ENCODE data around the gene CFAP46. TPM values are rescaled to one million over a fixed set of nuclear protein-coding genes. Genes with fewer than 3 reads are reported as not detected.

The CFAP46 gene
- total and polyA plus RNA-seq, 9 of the 15 experiments (the other 6 are each of a cell fraction or from before 2014, with no cell fraction given) = not detected

- in situ Hi-C loops (cut with MboI) = no loop called here
- FAIRE-seq = no peak
- peaks cover 0 to 14% of the 10 kb centered on the region in 2 experiments; a peak in 1 of 5 replicates for H3K4me1 ChIP-seq (replicated peaks in 1 of 2; ENCODE audit: control insufficient read depth in 2 of 2, insufficient read depth in 2 of 2, low read length in 2 of 2)
- H3K27ac ChIP-seq (ENCODE audit: extremely low read depth, low read depth, low read length) = no peak overlapping the region
- H2AFZ ChIP-seq (ENCODE audit: low read depth, low read length) = no peak overlapping the region
- peaks cover 0 to 30% of the 10 kb centered on the region in 2 experiments; a peak in 2 of 5 replicates for H3K27me3 ChIP-seq (ENCODE audit: control insufficient read depth in 2 of 2, insufficient read depth in 2 of 2, low read length in 2 of 2)
- no TSS peak for BruUV-seq (replicated peaks)
- ChIA-PET CTCF (ENCODE audit: low intra/inter-chr PET ratio) (interaction anchor here (0.7 kb wide), 1 partner anchor 145 kb away, joined by 3 read pairs; no protein-coding TSS in a partner anchor), POLR2A (no interaction called here)
- no peaks in the 10 kb centered on the region for H3K36me3 ChIP-seq (ENCODE audit: control insufficient read depth, insufficient read depth, low read length)
- H3K9me1 ChIP-seq (ENCODE audit: control insufficient read depth, insufficient read depth, low read length) = no peaks in the 10 kb centered on the region
- no peaks in the 10 kb centered on the region for H3K9me3 ChIP-seq (replicated peaks; ENCODE audit: control insufficient read depth, insufficient read depth, low read depth, low read length)
- no peaks in the 10 kb centered on the region for H4K20me1 ChIP-seq (replicated peaks; ENCODE audit: control insufficient read depth, insufficient read depth, low read length)
- no peak for DNase-seq (ENCODE audit: extremely low read depth in 1 of 4, low spot score in 3 of 4)
- WGBS (ENCODE audit: insufficient coverage, low coverage, missing lambda C conversion rate) = 1% methylated on average over 26 of the region's 39 CpGs
- no peaks in the 10 kb centered on the region for H3K79me2 ChIP-seq (ENCODE audit: control insufficient read depth, insufficient read depth, low read length)
- ATAC-seq = no peak
- no peak overlapping the region for H3K9ac ChIP-seq (ENCODE audit: insufficient read depth in 1 of 2, low read depth in 2 of 2, low read length in 2 of 2)
- no peak overlapping the region for H3K4me3 ChIP-seq
- intact Hi-C loops (cut with micrococcal nuclease) = no loop called here
- no peak overlapping the region for H3K4me2 ChIP-seq (ENCODE audit: insufficient read depth, low read length)
- TF ChIP-seq ARID1B (IDR thresholded peaks at IDR 0.05) = no peak
- no peak for TF ChIP-seq THRAP3 (IDR thresholded peaks at IDR 0.05; ENCODE audit: borderline replicate concordance)
- TF ChIP-seq ZBTB2 (IDR thresholded peaks at IDR 0.05) = no peak
- TF ChIP-seq NR2C2 (CRISPR knock-in tag; IDR thresholded peaks at IDR 0.05) = no peak
- TF ChIP-seq NR2C2 (tag; IDR thresholded peaks at IDR 0.05) = no peak
- no peak for TF ChIP-seq CEBPB (tag; IDR thresholded peaks at IDR 0.05)
- no peak for TF ChIP-seq HMG20B (CRISPR knock-in tag; IDR thresholded peaks at IDR 0.05)
- no peak for TF ChIP-seq STAG1 (CRISPR knock-in tag; IDR thresholded peaks at IDR 0.05; ENCODE audit: borderline replicate concordance)
- TF ChIP-seq ZMIZ1 (IDR thresholded peaks at IDR 0.05; ENCODE audit: low read depth in 2 of 2, low read length in 2 of 2) = no peak
- TF ChIP-seq STAT6 (CRISPR knock-in tag; IDR thresholded peaks at IDR 0.05) = no peak
- no peak for TF ChIP-seq ZBTB34 (CRISPR knock-in tag; IDR thresholded peaks at IDR 0.05)
- TF ChIP-seq CXXC5 (CRISPR knock-in tag; IDR thresholded peaks at IDR 0.05) = no peak
- TF ChIP-seq HNRNPL (IDR thresholded peaks at IDR 0.05; ENCODE audit: low read depth, low read length) = no peak
Observed at GRCh38 chr10:132810141-132810806, 132.1 kb downstream of the CFAP46 start.
